ENCODE measurements around the gene NSMF.

NSMF gene

DNA sequence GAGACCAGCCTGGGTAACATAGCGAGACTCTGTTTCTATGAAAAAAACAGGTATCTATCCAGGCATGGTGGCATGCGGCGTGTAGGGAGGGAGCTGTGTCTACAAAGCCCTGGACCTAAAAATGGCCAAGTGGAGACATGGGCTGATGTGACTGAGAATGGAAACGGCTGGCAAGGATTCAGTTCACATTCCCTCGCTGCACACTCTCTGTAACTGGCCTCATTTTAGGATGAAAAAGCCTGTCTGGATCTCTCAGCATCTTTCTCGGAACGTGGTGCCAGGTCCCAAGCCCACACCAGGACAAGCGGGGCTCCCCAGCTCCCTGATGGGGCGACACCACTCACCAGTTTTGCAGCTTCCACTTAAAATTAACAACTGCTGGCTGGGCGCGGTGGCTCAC, 49.6 kb downstream of the NSMF start (continued):
- TF ChIP-seq ZNF600 (tag by site-specific recombination; IDR thresholded peaks at IDR 0.05), result no peak

GRCh38 chr9:137408651-137409405, 50.3 kb downstream of the NSMF start:
- no peak overlapping the region for H3K27ac ChIP-seq (ENCODE audit: extremely low read depth, low read depth, low read length)

More at GRCh38 chr9:137408651-137409405, 50.3 kb downstream of the NSMF start:
- ChIA-PET CTCF (interaction anchor here (0.7 to 1.8 kb wide), 7 partner anchors 13 to 172 kb away, joined by 3 to 9 read pairs (median 3); partner anchors contain the start of genes EXD3, NOXA1 and NRARP), POLR2A (interaction anchor here (0.9 to 2.0 kb wide), 4 partner anchors 14 to 122 kb away, joined by 3 to 9 read pairs (median 4); partner anchors contain the start of genes EXD3, NOXA1 and NRARP)
- TF ChIP-seq ZNF558 (tag by site-specific recombination; IDR thresholded peaks at IDR 0.05), result no peak
- no peak for TF ChIP-seq ZNF214 (tag by site-specific recombination; IDR thresholded peaks at IDR 0.05; ENCODE audit: borderline replicate concordance)
- no peak for TF ChIP-seq ZNF580 (tag by site-specific recombination; IDR thresholded peaks at IDR 0.05)
- TF ChIP-seq ZNF112 (tag by site-specific recombination; IDR thresholded peaks at IDR 0.05), result no peak
- TF ChIP-seq ZNF521 (tag by site-specific recombination; IDR thresholded peaks at IDR 0.05), result no peak
- no peak for TF ChIP-seq ZBTB10 (tag by site-specific recombination; IDR thresholded peaks at IDR 0.05)
- TF ChIP-seq ZNF248 (tag by site-specific recombination; IDR thresholded peaks at IDR 0.05), result no peak
- TF ChIP-seq ZNF280C (tag by site-specific recombination; IDR thresholded peaks at IDR 0.05), result no peak
- TF ChIP-seq, protein P1, sequence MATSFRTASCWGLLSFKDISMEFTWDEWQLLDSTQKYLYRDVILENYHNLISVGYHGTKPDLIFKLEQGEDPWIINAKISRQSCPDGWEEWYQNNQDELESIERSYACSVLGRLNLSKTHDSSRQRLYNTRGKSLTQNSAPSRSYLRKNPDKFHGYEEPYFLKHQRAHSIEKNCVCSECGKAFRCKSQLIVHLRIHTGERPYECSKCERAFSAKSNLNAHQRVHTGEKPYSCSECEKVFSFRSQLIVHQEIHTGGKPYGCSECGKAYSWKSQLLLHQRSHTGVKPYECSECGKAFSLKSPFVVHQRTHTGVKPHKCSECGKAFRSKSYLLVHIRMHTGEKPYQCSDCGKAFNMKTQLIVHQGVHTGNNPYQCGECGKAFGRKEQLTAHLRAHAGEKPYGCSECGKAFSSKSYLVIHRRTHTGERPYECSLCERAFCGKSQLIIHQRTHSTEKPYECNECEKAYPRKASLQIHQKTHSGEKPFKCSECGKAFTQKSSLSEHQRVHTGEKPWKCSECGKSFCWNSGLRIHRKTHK (tag by site-specific recombination; IDR thresholded peaks at IDR 0.05), result no peak
- TF ChIP-seq ZNF138 (tag by site-specific recombination; IDR thresholded peaks at IDR 0.05; ENCODE audit: borderline replicate concordance), result no peak
- TF ChIP-seq ZNF596 (tag by site-specific recombination; IDR thresholded peaks at IDR 0.05), result no peak
- TF ChIP-seq, protein P2, sequence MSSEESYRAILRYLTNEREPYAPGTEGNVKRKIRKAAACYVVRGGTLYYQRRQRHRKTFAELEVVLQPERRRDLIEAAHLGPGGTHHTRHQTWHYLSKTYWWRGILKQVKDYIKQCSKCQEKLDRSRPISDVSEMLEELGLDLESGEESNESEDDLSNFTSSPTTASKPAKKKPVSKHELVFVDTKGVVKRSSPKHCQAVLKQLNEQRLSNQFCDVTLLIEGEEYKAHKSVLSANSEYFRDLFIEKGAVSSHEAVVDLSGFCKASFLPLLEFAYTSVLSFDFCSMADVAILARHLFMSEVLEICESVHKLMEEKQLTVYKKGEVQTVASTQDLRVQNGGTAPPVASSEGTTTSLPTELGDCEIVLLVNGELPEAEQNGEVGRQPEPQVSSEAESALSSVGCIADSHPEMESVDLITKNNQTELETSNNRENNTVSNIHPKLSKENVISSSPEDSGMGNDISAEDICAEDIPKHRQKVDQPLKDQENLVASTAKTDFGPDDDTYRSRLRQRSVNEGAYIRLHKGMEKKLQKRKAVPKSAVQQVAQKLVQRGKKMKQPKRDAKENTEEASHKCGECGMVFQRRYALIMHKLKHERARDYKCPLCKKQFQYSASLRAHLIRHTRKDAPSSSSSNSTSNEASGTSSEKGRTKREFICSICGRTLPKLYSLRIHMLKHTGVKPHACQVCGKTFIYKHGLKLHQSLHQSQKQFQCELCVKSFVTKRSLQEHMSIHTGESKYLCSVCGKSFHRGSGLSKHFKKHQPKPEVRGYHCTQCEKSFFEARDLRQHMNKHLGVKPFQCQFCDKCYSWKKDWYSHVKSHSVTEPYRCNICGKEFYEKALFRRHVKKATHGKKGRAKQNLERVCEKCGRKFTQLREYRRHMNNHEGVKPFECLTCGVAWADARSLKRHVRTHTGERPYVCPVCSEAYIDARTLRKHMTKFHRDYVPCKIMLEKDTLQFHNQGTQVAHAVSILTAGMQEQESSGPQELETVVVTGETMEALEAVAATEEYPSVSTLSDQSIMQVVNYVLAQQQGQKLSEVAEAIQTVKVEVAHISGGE (tag by site-specific recombination; conservative IDR thresholded peaks at IDR 0.05; ENCODE audit: low read depth), result no peak
- no peak for TF ChIP-seq BCL11A (tag by site-specific recombination; IDR thresholded peaks at IDR 0.05; ENCODE audit: low read depth)
- TF ChIP-seq SP7 (tag by site-specific recombination; IDR thresholded peaks at IDR 0.05), result no peak
- TF ChIP-seq ZBTB44 (tag by site-specific recombination; IDR thresholded peaks at IDR 0.05), result no peak
- TF ChIP-seq PRDM6 (tag by site-specific recombination; IDR thresholded peaks at IDR 0.05), result no peak
- TF ChIP-seq ZNF701 (tag by site-specific recombination; IDR thresholded peaks at IDR 0.05), result no peak
- H3K4me3 ChIP-seq (ENCODE audit: low read depth, low read length), result no peak overlapping the region
- peaks cover 4% of the 10 kb centered on the region; the same call in 1 of the 2 replicates for H3K4me1 ChIP-seq (ENCODE audit: control insufficient read depth, insufficient read depth, low read length)
- H3K9me3 ChIP-seq (ENCODE audit: control insufficient read depth, insufficient read depth, low read depth, low read length), result no peaks in the 10 kb centered on the region
- no peaks in the 10 kb centered on the region for H3K36me3 ChIP-seq (ENCODE audit: control insufficient read depth in 2 of 2, insufficient read depth in 1 of 2, low read length in 2 of 2)

Data from HEK293 (cell line).